Hepatocyte (in vitro differentiated cells): Measurements from ENCODE around the gene SDR42E2. TPM values are rescaled to one million over a fixed set of nuclear protein-coding genes. Genes with fewer than 3 reads are reported as not detected.
A peak's percentile ranks its signal among the peaks of the same experiment; 100 is the strongest.

Source experiments
- DNase-seq: peaks from one replicate; pipeline ENCODE4 v3.0.0-alpha.2; 2016; ENCODE audit warnings: low spot score
- H2AFZ ChIP-seq: fragments of 200-600 bp; sonication (generic); 2 replicates; pipeline ENCODE4 v1.6.0; 2016; ENCODE audit warnings: antibody characterized with exemption, mild to moderate bottlenecking
- H3K27ac ChIP-seq: fragments of 200-600 bp; sonication (generic); 2 replicates; pipeline ENCODE4 v1.5.1; 2016; ENCODE audit warnings: mild to moderate bottlenecking
- H3K27me3 ChIP-seq: fragments of 200-600 bp; sonication (generic); 2 replicates; pipeline ENCODE4 v1.6.1; 2016
- H3K36me3 ChIP-seq: fragments of 200-600 bp; sonication (generic); replicated peaks from 2 replicates; pipeline ENCODE4 v1.5.1; 2016; ENCODE audit warnings: low read depth; ENCODE audit not compliant: insufficient read depth
- H3K4me1 ChIP-seq: fragments of 200-600 bp; sonication (generic); 2 replicates; pipeline ENCODE4 v1.5.1; 2016; ENCODE audit warnings: mild to moderate bottlenecking, moderate library complexity; ENCODE audit not compliant: insufficient read depth
- H3K4me2 ChIP-seq: fragments of 200-600 bp; sonication (generic); 2 replicates; pipeline ENCODE4 v1.6.0; 2016
- H3K4me3 ChIP-seq: fragments of 200-600 bp; sonication (generic); 2 replicates; pipeline ENCODE4 v1.5.1; 2016; ENCODE audit warnings: mild to moderate bottlenecking
- H3K79me2 ChIP-seq: fragments of 200-600 bp; sonication (generic); 2 replicates; pipeline ENCODE4 v1.6.0; 2017; ENCODE audit warnings: mild to moderate bottlenecking
- H3K9me2 ChIP-seq: fragments of 200-600 bp; sonication (generic); replicated peaks from 2 replicates; pipeline ENCODE4 v1.6.0; 2017; ENCODE audit warnings: mild to moderate bottlenecking; ENCODE audit not compliant: insufficient read depth
- H3K9me3 ChIP-seq: fragments of 200-600 bp; sonication (generic); 2 replicates; pipeline ENCODE4 v1.5.1; 2016; ENCODE audit warnings: low read depth, mild to moderate bottlenecking
- H4K20me1 ChIP-seq: fragments of 200-600 bp; sonication (generic); 2 replicates; pipeline ENCODE4 v1.6.0; 2016; ENCODE audit warnings: mild to moderate bottlenecking; ENCODE audit not compliant: insufficient read depth, poor library complexity, severe bottlenecking
- EZH2 ChIP-seq: fragments of 200-600 bp; sonication (generic); IDR thresholded peaks from 2 replicates; pipeline ENCODE4 v1.6.1; 2016; ENCODE audit warnings: antibody characterized with exemption, mild to moderate bottlenecking, borderline replicate concordance
- EZH2phosphoT487 ChIP-seq: fragments of 200-600 bp; sonication (generic); IDR thresholded peaks from one replicate; pipeline ENCODE4 v1.6.1; 2018; ENCODE audit warnings: antibody characterized with exemption, mild to moderate bottlenecking, low read depth, moderate library complexity; ENCODE audit not compliant: unreplicated experiment, severe bottlenecking
- WGBS: methylation state at CpG from one replicate; pipeline ENCODE4 v1.1.6; 2016; ENCODE audit warnings: low lambda C conversion rate; ENCODE audit errors: missing lambda C conversion rate; 5-methylcytosine and 5-hydroxymethylcytosine counted together
- polyA plus RNA-seq: library from polyadenylated mRNA; unstranded; fragments of >200 nt; fragmentation: Nextera tagmentation; extraction: Ambion mirVana; gene quantifications from 2 replicates; pipeline ENCODE4 v1.2.1, GENCODE V29; 2016
- total RNA-seq: library from RNA; depleted of rRNA; stranded (reverse); fragments of >200 nt; gene quantifications from 2 replicates; pipeline ENCODE4 v1.2.3, GENCODE V29; 2014
- TF ChIP-seq, protein P1 (sequence below): fragments of 200-600 bp; sonication (generic); IDR thresholded peaks from 2 replicates; pipeline ENCODE4 v1.5.1; 2016; ENCODE audit warnings: antibody characterized with exemption, mild to moderate bottlenecking; ENCODE audit not compliant: poor library complexity

SDR42E2 gene
- total and polyA plus RNA-seq, 2 experiments from 2014 or later, result not detected

DNA sequence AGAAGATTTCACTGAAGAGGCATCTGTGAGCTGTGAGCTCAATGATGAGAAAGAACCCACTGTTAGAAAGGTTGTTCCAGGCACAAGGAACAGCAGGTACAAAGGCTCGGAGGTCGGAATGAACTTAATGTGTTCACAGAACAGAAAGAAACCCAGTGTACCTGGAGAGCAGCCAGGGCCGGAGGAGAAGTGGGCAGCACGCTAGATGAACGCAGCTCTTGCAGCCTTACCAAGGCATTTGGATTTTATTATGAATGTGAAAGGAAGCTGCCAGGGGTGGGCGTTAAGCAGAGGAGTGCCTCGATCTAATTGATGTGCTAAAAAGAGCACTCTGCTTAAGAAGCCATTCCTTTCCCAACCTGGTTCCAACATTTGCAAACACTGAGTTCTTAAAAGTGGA lies 62.8 kb downstream of the SDR42E2 start:
- H4K20me1 ChIP-seq, result no peaks in the 10 kb centered on the region
- no peaks in the 10 kb centered on the region for H3K9me3 ChIP-seq
- no peaks in the 10 kb centered on the region for H3K27me3 ChIP-seq
- 92% methylated on average over 7 of the region's 7 CpGs for WGBS
- H3K27ac ChIP-seq, result no peak overlapping the region
- no peak overlapping the region for H2AFZ ChIP-seq
- no peaks in the 10 kb centered on the region for H3K4me1 ChIP-seq
- no peak overlapping the region for H3K4me2 ChIP-seq
- H3K9me2 ChIP-seq, result no peaks in the 10 kb centered on the region
- H3K36me3 ChIP-seq, result no peaks in the 10 kb centered on the region
- TF ChIP-seq EZH2 (no peak), EZH2phosphoT487 (no peak)
- TF ChIP-seq, protein P1, sequence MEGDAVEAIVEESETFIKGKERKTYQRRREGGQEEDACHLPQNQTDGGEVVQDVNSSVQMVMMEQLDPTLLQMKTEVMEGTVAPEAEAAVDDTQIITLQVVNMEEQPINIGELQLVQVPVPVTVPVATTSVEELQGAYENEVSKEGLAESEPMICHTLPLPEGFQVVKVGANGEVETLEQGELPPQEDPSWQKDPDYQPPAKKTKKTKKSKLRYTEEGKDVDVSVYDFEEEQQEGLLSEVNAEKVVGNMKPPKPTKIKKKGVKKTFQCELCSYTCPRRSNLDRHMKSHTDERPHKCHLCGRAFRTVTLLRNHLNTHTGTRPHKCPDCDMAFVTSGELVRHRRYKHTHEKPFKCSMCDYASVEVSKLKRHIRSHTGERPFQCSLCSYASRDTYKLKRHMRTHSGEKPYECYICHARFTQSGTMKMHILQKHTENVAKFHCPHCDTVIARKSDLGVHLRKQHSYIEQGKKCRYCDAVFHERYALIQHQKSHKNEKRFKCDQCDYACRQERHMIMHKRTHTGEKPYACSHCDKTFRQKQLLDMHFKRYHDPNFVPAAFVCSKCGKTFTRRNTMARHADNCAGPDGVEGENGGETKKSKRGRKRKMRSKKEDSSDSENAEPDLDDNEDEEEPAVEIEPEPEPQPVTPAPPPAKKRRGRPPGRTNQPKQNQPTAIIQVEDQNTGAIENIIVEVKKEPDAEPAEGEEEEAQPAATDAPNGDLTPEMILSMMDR, result no peak
- H3K79me2 ChIP-seq, result peaks cover 18% of the 10 kb centered on the region
- no peak for DNase-seq
- H3K4me3 ChIP-seq, result no peak overlapping the region

DNA sequence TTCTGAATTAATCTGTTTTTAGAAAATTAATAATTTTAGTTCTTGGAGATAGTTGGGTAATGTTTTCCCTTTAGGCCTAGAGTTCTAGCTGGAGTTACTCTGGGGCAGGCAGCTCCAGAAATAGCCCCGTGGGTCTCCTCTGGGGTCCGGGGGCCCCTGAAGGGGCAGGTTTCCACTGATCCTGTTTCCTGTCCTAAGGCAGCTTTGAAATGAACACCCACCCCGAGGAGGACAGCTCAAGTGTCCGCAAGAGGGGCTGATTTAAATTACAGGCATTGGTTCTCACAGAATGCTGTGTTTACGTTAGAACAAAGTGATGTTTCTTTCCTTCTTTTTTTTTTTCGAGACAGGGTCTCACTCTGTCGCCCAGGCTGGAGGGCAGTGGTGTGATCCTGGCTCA lies 67.6 kb downstream of the SDR42E2 start:
- TF ChIP-seq EZH2phosphoT487 (no peak), EZH2 (no peak)
- TF ChIP-seq, protein P1, result no peak
- Histone ChIP-seq H3K79me2 (peaks cover 12% of the 10 kb centered on the region), H3K27me3 (no peaks in the 10 kb centered on the region), H2AFZ (no peak overlapping the region), H3K9me3 (no peaks in the 10 kb centered on the region), H3K36me3 (no peaks in the 10 kb centered on the region), H3K9me2 (no peaks in the 10 kb centered on the region), H3K27ac (no peak overlapping the region), H4K20me1 (no peaks in the 10 kb centered on the region), H3K4me3 (no peak overlapping the region), H3K4me1 (peaks cover 5% of the 10 kb centered on the region), H3K4me2 (no peak overlapping the region)
- WGBS, result 56% methylated on average over 7 of the region's 7 CpGs
- no peak for DNase-seq

DNA sequence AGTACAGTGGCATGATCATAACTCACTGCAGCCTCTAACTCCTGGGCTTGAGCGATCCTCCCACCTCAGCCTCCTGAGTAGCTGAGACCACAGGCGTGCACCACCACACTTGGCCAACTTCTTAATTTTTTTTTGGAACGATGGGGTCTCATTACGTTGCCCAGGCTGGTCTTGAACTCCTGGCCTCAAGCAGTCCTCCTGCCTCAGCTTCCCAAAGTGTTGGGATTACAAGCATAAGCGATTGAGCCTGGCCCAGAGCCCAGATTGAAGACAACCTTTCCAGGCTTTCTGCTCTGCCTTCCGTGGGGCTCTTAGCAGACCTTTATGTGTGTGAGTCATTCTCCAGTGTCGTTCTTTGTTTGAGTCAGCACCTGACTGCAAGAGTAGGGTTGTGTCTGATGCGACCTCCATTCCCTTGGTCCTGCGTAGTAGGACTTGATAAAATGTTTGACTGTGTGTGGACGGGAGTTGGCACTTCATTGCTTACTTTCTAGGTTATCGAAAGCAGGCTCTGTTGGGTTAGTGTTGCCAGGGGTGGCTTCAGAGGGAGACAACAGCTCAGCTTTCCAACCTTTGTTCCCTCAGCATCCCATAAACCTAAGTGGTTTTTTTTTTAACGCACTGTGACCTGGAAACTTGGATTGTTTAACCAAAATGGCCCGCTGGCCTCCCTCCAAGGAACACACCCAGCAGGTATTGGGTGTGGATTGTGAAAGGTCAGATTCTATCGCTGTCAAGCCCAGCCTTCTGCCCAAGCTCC lies 70.2 kb downstream of the SDR42E2 start:
- H3K4me1 ChIP-seq, result peaks cover 5% of the 10 kb centered on the region
- peaks cover 12% of the 10 kb centered on the region for H3K79me2 ChIP-seq
- H4K20me1 ChIP-seq, result no peaks in the 10 kb centered on the region
- peak overlapping the region; percentile 5 for H2AFZ ChIP-seq
- no peaks in the 10 kb centered on the region for H3K9me2 ChIP-seq
- H3K4me3 ChIP-seq, result no peak overlapping the region
- peak; percentile 72 for DNase-seq
- TF ChIP-seq EZH2phosphoT487, result no peak
- TF ChIP-seq, protein P1, result no peak
- TF ChIP-seq EZH2, result no peak
- WGBS, result 61% methylated on average over 14 of the region's 14 CpGs
- H3K27me3 ChIP-seq, result no peaks in the 10 kb centered on the region
- H3K4me2 ChIP-seq, result peak overlapping the region; percentile 58
- no peaks in the 10 kb centered on the region for H3K36me3 ChIP-seq
- H3K9me3 ChIP-seq, result no peaks in the 10 kb centered on the region
- H3K27ac ChIP-seq, result peak overlapping the region; percentile 88
